C4-2B (cell line): ENCODE data around the gene LRRC10.

ENCODE experiments used
- H3K27ac ChIP-seq: fragments of 450-650 bp; 2 replicates; pipeline ENCODE4 v1.5.1; 2017
- CTCF ChIP-seq: fragments of 450-650 bp; conservative IDR thresholded peaks from 2 replicates; pipeline ENCODE4 v1.5.1; 2017; ENCODE audit warnings: mild to moderate bottlenecking
- ZFX ChIP-seq: fragments of 450-650 bp; IDR thresholded peaks from 2 replicates; pipeline ENCODE4 v1.6.1; 2017

Gene LRRC10

GRCh38 chr12:69649529-69649928 lies 38.8 kb upstream of the LRRC10 start:
- TF ChIP-seq ZFX (no peak), CTCF (peak; percentile 45)
- H3K27ac ChIP-seq = no peak overlapping the region

DNA sequence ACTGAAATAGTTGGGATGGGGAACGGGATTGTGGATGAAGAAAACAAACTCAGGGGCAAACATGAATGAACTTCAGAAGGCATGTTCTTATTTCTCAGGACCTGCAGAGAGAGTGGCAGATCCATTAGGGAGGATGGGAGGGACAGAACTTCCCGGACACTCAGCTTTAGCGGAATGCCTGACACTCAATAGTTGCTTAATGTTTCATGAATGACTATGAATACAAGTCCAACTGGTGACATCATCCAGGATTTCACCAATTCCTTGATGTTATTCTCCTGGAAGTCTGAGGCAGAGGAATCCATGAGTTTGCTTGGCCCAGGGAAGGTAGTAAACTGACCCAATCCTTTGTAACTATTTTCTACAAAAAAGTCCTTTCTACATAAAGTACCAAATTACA lies 37.8 kb upstream of the LRRC10 start:
- TF ChIP-seq ZFX (no peak), CTCF (no peak)
- H3K27ac ChIP-seq = no peak overlapping the region

- no peak overlapping the region for H3K27ac ChIP-seq
- TF ChIP-seq ZFX (no peak), CTCF (no peak)
These were observed 36.5 kb upstream of the LRRC10 start for GRCh38 chr12:69647178-69647577.

DNA sequence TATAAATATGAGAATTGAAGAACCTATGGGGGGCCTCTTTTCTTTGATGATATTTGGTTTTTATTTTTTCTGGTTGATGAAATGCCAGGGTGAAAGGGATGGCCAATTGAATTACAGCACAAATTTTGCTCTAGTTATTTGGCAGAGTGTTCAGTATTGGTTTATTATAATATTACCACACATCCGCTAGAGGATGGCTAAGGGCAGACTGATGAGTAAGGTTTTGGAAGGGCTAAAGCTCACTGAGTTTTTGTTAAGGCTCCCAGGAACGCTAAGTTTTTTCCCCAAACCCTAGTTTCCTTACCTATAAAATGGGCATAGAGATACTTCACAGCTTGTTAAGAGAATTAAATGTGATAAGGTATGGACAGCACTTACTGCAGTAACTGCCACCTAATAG lies 34.3 kb upstream of the LRRC10 start:
- H3K27ac ChIP-seq = no peak overlapping the region
- TF ChIP-seq CTCF (no peak), ZFX (no peak)

GRCh38 chr12:69644511-69644910 lies 33.8 kb upstream of the LRRC10 start:
- TF ChIP-seq CTCF (no peak), ZFX (no peak)
- no peak overlapping the region for H3K27ac ChIP-seq

DNA sequence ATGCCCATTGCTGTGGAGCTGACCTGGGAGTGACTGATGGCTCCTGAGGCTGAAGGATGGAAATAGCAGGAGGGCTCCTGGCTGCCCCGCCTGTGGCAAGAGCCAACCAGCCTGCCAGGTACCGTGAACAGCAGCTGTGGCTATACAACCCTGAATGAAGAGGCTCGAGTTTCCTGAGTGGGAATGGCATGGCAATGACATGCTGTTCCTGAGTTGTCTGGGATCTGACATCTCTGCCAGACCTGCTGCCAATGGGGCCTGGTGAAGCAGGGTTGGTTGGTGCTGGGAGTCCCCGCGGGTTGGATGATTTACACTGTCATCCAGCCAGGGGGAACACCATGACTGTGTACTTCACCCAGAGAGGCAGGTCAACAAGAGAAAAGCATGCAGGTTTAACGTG lies 31.8 kb upstream of the LRRC10 start:
- TF ChIP-seq CTCF = no peak
- no peak for TF ChIP-seq ZFX
- H3K27ac ChIP-seq = no peak overlapping the region

DNA sequence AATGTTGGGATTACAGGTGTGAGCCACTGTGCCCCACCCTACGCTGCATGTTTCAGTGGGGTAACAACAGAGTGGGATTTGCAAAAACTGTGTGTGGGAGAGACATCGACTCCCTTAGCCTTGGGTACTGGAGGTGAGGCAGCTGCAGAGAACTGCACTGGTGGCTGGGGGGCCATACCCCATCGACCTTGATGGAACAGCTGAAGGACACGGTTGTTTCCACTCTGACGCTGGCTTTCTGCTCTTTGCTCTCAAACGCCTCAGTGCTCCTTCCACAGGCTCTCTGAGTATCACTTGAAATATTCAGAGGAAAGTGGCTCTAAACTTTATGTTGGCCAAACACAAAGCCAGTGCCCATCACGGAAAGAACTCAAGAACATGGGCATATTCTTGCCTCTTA lies 30.8 kb upstream of the LRRC10 start:
- H3K27ac ChIP-seq = no peak overlapping the region
- no peak for TF ChIP-seq ZFX
- no peak for TF ChIP-seq CTCF
